22Rv1 (cell line): ENCODE measurements around the gene VPS26B.

Experiments
- ZFX ChIP-seq: fragments of 450-650 bp; IDR thresholded peaks from 2 replicates; pipeline ENCODE4 v1.6.1; 2017; ENCODE audit warnings: antibody characterized with exemption, borderline replicate concordance
- TF ChIP-seq, protein P1 (sequence below): fragments of 450-650 bp; IDR thresholded peaks from 2 replicates; pipeline ENCODE4 v1.5.1; 2017; ENCODE audit warnings: mild to moderate bottlenecking

DNA sequence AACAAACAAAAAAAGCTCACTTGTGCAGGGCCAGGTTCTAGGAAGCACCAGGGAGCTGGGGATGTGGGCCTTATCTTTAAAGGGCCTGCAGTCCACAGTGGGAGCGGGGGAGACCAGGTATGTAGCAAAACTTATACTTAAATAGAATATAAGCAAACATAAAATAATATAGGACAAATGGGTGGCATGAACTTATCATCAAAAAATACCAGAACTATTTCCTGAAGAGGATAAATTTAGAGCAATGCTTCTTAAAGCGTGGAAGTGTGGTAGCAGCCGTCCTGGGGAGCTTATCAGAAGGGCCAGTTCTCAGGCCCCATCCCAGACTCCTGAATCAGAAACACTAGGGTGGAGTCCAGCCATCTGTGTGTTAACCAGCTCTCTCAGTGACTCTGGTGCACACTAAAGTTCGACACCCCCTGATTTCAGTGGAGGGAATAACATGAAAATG is 9.3 kb downstream of the VPS26B start:
- TF ChIP-seq, protein P1, sequence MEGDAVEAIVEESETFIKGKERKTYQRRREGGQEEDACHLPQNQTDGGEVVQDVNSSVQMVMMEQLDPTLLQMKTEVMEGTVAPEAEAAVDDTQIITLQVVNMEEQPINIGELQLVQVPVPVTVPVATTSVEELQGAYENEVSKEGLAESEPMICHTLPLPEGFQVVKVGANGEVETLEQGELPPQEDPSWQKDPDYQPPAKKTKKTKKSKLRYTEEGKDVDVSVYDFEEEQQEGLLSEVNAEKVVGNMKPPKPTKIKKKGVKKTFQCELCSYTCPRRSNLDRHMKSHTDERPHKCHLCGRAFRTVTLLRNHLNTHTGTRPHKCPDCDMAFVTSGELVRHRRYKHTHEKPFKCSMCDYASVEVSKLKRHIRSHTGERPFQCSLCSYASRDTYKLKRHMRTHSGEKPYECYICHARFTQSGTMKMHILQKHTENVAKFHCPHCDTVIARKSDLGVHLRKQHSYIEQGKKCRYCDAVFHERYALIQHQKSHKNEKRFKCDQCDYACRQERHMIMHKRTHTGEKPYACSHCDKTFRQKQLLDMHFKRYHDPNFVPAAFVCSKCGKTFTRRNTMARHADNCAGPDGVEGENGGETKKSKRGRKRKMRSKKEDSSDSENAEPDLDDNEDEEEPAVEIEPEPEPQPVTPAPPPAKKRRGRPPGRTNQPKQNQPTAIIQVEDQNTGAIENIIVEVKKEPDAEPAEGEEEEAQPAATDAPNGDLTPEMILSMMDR: no peak
- TF ChIP-seq ZFX: no peak
